GM21576 (cell line): ENCODE measurements around the gene ALKBH6.
A peak's percentile ranks its signal among the peaks of the same experiment; 100 is the strongest.

Experiments used
- ATAC-seq: cut with Tn5 transposase; IDR thresholded peaks from one replicate; pipeline ENCODE4 v1.9.1; 2021; ENCODE audit warnings: mild to moderate bottlenecking, moderate library complexity; ENCODE audit not compliant: unreplicated experiment

ALKBH6 gene

DNA sequence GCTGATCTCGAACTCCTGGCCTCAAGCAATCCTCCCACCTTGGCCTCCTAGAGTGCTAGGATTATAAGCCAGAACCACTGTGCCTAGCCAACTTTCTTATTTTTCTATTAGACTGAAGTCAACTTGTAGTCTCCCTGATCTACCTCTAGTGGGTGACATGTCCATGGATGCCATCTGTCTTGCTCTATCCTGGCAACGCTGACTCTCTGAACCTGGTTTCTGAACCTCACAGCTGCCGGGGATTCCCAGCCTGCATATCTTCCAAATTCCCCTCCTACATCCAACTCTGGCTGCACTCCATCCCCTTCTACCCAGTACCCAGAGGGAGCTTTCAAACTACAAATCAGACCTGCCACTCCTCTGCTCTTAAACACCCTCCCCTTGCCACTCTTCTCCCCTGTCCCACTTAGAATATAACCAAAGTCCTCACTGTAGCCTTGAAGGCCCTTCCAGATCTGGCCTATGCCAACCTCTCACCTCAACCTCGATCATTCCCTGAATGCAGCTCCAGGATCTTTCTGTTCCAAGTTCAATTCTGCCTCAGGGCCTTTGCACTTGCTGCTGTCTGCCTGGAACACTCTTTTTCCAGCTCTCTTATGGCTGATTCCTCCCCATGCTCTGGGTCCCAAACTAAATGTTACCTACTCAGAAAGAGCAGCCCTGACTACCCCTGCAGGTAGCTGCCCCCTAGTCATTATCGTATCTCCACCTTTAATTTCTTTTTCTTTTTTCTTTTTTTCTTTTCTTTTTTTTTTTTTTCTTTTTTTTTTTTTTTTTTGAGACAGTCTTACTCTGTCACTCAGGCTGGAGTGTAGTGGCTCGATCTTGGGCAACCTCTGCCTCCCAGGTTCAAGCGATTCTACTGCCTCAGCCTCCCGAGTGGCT, 16.5 kb upstream of the ALKBH6 start:
- ATAC-seq, result no peak

DNA sequence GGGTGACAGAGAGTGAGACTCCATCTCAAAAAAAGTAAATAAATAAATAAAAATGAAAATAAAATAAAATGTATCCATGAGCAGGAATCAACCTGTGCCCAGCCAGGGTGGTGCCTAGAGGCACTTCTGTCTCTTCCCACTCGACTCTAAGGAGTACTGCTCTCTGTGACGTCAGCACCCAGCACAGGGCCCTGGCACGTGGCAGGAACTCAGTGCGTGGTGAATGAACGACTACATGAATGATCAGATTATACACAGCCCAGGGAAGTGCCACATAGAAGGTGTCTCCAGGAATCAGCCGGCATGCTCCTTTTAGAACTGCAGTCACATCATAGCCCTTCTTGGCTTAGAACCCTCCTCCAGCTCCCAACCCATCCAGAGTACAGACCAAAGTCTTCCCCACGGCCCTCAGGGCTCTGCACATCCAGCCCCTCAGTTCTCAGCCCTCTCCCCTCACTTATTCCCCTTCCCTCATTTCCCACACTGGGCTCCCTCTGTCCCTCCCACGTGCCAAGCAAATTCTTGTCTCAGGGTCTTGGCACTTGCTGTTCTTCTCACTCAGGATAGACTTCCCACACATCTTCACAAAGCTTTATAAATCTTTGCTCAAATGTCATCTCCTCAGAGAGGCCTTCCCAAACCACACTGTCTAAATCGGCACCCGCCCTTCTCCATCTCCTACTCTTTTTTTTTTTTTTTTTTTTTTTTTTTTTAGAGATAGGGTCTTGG, 14.5 kb upstream of the ALKBH6 start:
- ATAC-seq, result no peak

GRCh38 chr19:36027696-36028095, 13.7 kb upstream of the ALKBH6 start:
- ATAC-seq, result no peak

DNA sequence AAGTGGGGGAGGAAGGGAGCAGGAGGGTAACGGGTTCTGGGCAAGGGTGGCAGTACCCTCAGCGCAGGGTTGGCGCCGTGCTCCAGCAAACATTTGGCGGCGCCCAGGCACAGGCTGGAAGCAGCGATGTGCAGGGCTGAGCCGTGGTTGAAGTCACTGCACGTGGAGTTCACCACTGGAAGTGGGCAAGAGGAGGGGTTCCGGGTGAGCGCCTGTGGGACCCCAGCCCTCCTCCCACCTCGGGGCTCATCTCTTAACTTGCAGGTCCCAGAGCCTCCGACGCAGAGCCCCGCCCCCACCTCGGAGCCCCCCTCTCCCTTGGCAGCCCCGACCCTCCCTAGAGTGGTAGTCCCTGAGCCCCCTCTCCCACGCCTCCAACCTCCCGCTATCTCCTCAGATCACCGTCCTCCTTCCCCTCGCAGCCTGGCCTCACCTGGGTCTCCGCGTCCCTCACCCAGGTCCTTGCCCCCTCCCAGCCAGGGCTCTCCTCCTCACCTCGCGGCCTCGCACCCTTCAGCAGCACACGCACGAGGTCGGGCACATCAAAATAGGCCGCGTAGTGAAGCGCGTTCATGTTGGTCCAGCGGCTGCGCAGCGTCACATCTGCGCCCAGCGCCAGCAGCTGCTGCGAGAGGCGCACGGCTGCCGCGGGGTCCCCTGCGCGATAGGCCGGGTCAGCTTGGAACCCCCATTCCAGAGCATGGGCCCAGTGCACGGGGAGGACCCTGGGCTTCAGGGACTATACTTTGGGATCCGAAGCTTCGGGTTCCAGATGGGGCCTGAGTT, 12.3 kb upstream of the ALKBH6 start:
- ATAC-seq, result no peak

GRCh38 chr19:36025541-36025940, 11.5 kb upstream of the ALKBH6 start:
- no peak for ATAC-seq

DNA sequence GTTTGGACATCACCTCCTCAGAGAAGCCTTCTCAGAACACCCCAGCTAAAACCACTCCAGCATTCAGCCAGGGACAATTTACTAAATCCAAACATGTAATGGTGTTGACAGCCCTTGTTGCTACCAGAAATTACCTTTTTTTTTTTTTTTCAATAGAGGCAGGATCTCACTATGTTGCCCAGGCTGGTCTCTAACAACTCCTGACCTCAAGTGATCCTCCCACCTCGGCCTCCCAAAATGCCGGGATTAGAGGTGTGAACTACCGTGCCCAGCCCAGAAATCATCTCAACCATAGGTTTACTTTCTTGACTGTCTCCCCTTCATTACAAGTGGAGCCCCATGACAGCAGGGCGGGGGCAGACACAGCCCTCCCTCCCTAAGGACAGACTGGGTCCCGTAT, 9.4 kb upstream of the ALKBH6 start:
- ATAC-seq, result no peak

DNA sequence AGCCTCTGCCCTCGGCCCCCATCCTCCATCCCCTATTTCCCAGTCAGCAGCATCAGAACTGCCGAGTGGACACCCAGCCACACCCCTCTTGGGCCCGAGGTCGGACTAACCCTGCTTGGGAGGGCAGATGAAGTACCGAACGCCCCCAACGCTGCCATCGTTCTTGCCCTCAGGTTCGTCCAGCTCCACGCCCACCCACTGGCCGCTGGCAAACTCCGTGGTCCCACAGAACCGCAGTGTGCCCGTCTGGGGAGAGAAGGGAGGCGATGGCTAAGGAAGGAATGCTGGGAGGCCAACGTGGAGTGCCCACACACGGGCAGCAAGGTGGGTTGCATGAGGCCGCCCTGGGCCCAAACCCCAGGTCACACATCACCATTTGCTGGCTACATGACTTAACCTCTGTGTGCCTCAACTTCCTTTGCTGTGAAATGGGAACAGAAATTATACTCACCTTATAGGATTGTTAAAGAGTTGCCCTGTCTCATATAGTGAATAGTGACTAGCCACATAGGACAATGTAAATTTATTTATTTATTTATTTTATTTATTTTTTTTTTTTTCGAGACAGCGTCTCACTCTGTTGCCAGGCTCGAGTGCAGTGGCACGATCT, 5.2 kb upstream of the ALKBH6 start:
- ATAC-seq, result no peak

DNA sequence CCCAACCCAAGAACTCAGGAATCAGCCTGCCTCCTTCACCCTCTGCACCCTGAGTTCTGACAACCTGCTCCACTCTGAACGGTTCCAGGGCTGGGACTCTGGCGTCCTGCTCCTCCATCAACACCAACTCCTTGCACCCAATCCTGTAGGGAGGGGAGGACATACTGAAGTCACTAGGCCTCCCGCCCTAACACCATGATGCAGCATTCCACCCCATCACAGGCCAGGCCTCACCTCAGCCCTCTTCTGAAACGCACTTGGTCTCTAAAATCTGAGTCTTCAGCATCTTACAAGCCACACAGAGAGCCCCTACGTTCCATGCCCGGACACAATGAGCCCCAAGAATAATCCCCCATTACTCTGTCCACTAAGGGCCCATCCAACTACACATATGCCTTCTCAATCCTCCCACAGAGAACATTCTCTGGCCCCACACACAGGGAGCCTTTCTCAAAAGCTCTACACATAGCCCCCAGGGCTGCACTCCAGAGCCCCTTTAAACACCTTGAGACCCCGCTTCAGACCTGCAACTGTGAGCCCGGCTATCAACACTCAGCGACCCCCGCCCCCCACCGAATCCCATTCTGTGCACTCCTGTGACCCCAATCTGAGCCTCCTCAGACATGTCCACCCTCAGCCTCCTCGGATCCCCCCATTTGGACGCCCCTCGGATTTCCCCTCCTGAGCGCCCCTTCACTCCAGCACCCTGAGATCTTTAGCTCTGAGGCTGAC, 567 bp downstream of the ALKBH6 start:
- no peak for ATAC-seq

DNA sequence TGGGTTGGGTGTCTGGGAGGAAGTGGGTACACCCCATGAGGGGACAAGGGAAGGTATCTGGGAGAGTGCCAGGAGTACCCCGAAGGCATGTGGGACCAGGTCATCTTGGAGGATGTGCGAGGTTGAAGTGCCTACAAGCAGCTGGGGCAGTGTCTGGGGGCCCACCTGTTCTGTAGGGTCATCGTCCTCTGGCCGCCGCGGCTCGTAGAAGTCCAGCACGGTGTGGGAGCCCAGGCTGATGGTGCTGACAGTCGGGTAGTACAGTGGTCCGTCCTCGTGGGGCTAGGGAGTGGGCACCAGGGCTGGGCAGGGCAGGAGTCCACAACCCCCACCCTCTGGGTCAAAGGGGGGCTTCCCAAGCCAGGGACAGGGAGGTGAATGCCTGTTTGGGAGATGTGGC, 3.6 kb downstream of the ALKBH6 start:
- ATAC-seq, result no peak

DNA sequence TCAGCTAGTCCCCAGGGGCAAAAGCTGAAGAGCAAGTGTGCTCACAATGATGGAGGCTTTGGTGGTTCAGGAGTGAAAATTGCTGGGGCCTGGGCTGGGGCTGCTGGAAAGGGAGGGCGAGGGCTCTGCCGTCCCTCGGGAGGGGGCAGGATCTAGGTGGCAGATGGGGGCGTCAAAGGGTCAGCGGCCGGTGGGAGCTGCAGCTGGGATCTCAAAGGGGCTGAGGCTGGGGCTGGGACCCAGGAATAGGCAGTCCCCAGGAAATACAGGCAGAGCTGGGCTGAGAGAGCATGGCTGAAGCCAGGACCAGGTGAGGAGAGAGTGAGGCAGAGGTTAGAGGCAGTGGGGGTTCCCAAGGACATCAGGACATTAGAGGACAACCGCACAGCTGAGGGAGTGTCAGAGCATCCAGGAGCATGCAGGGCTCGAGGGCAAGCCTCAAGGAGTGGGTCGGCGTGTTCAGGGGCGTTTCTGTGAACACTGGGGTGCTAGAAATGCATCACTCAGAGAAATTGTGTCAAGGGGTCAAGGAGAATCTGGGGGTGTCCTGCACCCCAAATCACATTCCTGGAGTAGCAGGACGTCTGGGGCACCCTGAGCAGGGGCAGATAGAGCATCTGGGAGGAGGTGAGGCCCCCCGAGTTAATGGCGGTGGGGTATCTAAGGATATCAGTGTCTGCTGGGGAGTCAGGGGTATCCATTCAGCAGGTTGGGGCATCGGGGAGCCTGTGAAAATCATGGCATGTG, 4.2 kb downstream of the ALKBH6 start:
- no peak for ATAC-seq

DNA sequence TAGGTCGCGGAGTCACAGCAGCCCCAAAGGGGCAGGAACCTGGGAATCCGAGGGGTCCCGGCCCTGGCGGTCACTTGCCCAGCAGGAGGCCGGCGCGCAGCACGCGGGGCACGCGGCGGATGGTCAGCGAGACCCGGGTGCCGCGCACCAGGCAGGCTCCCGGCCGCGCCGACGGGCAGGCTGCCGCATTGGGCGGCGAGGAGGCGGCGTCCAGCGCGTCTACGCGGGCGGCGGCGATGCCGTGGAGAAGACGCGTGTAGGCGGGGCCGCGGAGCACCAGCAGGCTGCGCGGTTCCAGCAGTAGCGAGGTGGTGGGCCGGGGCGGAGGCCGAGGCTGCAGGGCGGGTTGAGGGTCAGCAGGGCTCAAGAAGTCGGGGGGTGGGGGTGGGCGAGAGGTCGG, 4.8 kb downstream of the ALKBH6 start:
- ATAC-seq, result no peak

DNA sequence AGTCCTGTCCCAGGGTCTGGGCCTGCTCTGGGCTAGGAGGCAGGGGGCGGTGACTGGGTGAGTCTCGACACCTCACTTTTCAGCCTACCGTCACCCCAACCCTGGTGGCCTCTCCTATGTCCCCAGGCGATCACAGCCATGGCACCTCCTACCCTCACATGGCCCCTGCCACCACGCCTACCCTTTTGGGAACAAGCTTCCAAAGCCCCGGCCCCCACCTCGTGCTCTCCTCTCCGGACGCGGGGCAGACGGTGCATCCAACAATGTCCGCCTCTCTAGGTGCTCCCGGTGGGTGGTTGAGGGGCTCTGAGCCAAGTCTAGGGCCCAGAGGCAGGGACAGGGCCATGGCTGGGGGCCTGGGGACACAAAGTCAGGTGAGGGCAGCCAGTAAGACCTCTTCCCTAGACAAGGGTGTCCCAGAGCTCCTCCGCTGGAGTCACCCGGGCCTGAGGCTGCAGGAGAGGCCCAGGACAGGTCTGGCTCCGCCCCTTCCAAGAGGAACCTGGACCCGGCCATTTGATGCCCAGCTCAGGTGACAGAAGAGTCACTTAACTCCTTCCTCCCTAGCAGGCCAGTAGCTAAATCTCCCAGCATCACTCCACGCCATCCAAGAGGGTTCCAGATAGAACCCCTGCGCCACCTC, 5.6 kb downstream of the ALKBH6 start, which contains the start of gene SYNE4:
SYNE4 (minus strand) TSS at position 478 of the 643 bp plus-strand sequence; CDS start at position 346, 132 bp downstream.
- ATAC-seq, result no peak

- ATAC-seq, result no peak
Measured at GRCh38 chr19:36006955-36007354, 7.1 kb downstream of the ALKBH6 start.

DNA sequence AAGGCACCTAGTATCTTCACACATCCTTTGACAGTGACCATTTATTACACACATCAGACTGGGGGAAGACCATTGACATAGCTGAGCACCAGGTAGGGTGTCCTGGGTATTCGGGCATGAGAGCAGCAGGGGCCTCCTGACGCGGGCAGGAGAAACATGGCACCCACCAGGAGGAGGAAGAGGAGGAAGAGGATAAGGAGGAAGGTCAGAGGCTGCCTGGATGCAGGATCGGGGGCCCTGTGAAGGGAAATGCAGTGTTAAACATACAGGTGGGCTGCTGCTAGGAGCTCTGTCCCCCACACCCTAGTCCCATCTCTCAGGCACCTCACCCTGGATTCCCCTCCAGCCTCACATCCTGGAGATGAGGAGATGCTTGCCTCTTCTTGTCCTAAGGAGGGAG, 10.7 kb downstream of the ALKBH6 start:
- no peak for ATAC-seq

- no peak for ATAC-seq
Measured at GRCh38 chr19:36001605-36002004, 12.4 kb downstream of the ALKBH6 start.

DNA sequence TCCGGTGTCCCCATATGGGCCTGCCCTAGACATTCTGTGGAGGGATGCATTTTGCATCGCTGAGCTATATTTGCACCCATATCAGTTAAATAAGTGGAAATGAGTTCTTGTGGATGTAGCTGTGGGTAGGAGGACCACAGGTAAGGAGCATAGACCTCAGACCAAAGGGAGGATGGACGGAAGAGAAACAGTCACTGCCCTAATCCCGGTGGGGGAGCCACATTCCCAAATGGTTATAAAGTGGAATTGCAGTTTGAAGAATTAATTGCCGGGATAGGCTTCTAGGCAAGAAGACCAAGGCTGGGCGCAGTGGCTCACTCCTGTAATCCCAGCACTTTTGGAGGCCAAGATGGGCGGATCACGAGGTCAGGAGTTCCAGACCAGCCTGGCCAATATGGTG, 17.2 kb downstream of the ALKBH6 start:
- no peak for ATAC-seq

DNA sequence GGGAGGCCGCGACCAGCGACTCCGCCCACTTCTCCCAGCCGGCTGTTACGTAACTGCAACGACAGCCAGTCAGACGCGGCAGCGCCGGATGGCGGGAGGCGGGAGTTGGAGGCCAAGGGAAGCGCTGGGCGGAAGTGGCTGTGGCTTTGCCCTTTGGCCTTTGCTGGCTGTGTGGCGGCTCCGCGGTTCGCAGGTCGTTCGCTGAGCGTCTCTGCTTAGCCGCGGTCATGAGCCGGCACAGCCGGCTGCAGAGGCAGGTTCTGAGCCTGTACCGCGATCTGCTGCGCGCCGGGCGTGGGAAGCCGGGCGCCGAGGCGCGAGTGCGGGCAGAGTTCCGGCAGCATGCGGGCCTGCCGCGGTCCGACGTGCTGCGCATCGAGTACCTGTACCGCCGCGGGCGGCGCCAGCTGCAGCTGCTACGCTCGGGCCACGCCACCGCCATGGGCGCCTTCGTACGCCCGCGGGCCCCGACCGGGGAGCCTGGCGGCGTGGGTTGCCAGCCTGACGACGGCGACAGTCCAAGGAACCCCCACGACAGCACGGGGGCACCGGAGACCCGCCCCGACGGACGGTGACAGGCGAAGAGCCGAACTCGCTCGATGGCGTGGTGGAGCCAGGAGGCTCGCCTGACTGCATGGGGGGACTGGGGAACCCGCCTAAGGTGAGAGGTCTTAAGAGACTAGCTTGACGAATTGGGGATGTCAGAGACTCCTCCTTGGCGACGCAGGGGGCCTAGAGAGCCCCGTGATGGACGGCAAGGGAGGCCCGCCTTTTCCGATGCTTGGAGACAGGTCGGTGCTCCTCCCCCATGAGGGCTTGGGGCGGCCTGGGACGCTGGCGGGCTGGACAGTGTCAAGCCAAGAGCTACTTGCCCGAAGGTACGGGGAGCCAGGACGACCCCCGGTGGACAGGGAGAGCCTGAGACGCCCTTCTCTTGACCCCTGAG, 18.7 kb downstream of the ALKBH6 start, which contains the start of gene SDHAF1:
SDHAF1 (plus strand) TSS at position 141 of the 946 bp plus-strand sequence; CDS start at position 228, 87 bp downstream.
- ATAC-seq, result peak; percentile 77
